Measurements from ENCODE around the gene SPNS2.

DNA sequence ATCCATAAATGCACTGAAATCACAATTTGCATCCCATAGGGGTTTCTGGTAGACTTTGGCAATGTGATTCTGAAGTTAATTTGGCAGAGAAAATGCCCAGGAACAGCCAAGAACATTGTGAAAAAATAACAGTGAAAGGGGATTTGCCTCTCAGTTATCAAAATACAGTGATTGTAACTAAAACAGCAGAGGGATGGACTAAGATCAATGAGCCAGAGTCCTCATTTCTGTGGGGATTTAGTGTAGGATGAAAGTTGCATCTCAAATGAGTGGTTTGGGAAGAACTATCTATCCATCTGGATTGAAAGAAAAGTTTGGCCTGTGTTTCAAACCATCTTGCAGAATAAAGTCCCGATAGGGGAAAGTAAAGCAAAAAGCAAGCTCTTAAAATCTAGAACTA lies 28.5 kb downstream of the SPNS2 start:
- no peak for TF ChIP-seq YY1 (IDR thresholded peaks at IDR 0.05; ENCODE audit: insufficient read depth, insufficient read length)
- TF ChIP-seq ZNF274 (IDR thresholded peaks at IDR 0.05; ENCODE audit: low read depth, low read length), result no peak
- TF ChIP-seq SUZ12 (IDR thresholded peaks at IDR 0.05; ENCODE audit: extremely low read depth, insufficient read depth, insufficient read length), result no peak

Data from NT2/D1 (cell line).